ENCODE results near the gene IL2RG.

DNA sequence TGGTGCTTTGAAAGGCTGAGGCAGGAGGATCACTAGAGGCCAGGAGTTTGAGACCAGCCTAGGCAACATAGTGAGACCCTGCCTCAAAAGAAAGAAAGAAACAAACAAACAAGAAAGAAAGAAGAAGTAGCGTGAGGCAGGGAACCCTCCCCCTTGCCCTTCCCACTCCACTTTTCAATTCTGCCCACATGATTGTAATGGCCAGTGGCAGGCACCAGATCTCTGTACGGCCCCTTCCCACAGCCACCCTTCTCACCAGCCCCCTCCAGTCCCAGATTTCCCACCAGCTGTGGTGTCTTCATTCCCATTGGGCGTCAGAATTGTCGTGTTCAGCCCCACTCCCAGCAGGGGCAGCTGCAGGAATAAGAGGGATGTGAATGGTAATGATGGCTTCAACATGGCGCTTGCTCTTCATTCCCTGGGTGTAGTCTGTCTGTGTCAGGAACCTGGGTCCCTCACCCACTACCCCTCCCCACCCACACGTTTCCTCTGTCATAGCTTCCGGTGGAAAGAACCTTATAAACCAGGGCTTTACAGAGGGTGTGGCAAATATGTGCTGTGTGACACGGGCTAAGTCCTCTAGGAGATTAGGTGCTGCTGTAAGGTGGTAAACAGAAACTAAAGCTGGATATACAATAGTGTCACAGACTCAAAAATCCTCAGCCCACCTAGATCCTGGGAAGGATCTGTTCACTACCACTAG lies at the start of gene IL2RG:
- TF ChIP-seq, protein P1, sequence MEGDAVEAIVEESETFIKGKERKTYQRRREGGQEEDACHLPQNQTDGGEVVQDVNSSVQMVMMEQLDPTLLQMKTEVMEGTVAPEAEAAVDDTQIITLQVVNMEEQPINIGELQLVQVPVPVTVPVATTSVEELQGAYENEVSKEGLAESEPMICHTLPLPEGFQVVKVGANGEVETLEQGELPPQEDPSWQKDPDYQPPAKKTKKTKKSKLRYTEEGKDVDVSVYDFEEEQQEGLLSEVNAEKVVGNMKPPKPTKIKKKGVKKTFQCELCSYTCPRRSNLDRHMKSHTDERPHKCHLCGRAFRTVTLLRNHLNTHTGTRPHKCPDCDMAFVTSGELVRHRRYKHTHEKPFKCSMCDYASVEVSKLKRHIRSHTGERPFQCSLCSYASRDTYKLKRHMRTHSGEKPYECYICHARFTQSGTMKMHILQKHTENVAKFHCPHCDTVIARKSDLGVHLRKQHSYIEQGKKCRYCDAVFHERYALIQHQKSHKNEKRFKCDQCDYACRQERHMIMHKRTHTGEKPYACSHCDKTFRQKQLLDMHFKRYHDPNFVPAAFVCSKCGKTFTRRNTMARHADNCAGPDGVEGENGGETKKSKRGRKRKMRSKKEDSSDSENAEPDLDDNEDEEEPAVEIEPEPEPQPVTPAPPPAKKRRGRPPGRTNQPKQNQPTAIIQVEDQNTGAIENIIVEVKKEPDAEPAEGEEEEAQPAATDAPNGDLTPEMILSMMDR (IDR thresholded peaks at IDR 0.05): no peak
- no peak for TF ChIP-seq POLR2A (IDR thresholded peaks at IDR 0.05)
